ENCODE measurements around the gene MICB. TPM values are rescaled to one million over a fixed set of nuclear protein-coding genes. Genes with fewer than 3 reads are reported as not detected.
"Not testable (repeated sequence)": the region's sequence is repeated elsewhere in the genome, so short reads cannot be mapped to it uniquely, and the experiment has no call there.

The MICB gene
- 10 to 100 TPM in 2 of 3 donors, 1 to 10 TPM in 1; 7.4 to 15.2 (median 10.3) TPM for polyA plus RNA-seq

- Mint-ChIP-seq H3K4me3 (peak within 1 kb of the TSS; percentile 79 to 97 (median 94)), H3K4me1 (peaks cover 65 to 83% of the 10 kb centered on the region in 2 donors), H3K27me3 (ENCODE audit: low read depth in 3 of 3) (peaks cover 0 to 4% (median 3%) of the 10 kb centered on the region in 3 donors), H3K36me3 (no peaks in the 10 kb centered on the region), H3K9me3 (no peaks in the 10 kb centered on the region), H3K27ac (peak within 1 kb of the TSS; percentile 88 to 97 (median 95))
- peak; percentile 78 to 81 (median 78) for DNase-seq
Observed at GRCh38 chr6:31497531-31498476, at the start of gene MICB. Gene MICB, plus strand, starts transcription at chr6:31498145. Its CDS starts 49 bp downstream, at chr6:31498194.

- no peaks in the 10 kb centered on the region for H3K4me1 Mint-ChIP-seq
- DNase-seq = no peak
- peaks cover 0 to 12% (median 3%) of the 10 kb centered on the region in 3 donors for H3K27me3 Mint-ChIP-seq (ENCODE audit: low read depth in 3 of 3)
- H3K27ac Mint-ChIP-seq = no peak overlapping the region
- H3K9me3 Mint-ChIP-seq = peaks cover 0 to 12% (median 7%) of the 10 kb centered on the region in 6 donors
- H3K4me3 Mint-ChIP-seq = no peak overlapping the region
- H3K36me3 Mint-ChIP-seq = peaks cover 0 to 4% (median 4%) of the 10 kb centered on the region in 3 donors
Observed at GRCh38 chr6:31450751-31451150, 47.2 kb upstream of the MICB start.

GRCh38 chr6:31452859-31453258 lies 45.1 kb upstream of the MICB start:
- H3K4me3 Mint-ChIP-seq = no peak overlapping the region
- H3K27ac Mint-ChIP-seq = no peak overlapping the region
- H3K4me1 Mint-ChIP-seq = no peaks in the 10 kb centered on the region
- H3K36me3 Mint-ChIP-seq = peaks cover 0 to 4% (median 4%) of the 10 kb centered on the region in 3 donors
- no peak for DNase-seq
- peaks cover 0 to 5% (median 3%) of the 10 kb centered on the region in 3 donors for H3K27me3 Mint-ChIP-seq (ENCODE audit: low read depth in 3 of 3)
- peaks cover 0 to 12% (median 5%) of the 10 kb centered on the region in 6 donors for H3K9me3 Mint-ChIP-seq

GRCh38 chr6:31453259-31453658 lies 44.7 kb upstream of the MICB start:
- H3K36me3 Mint-ChIP-seq = peaks cover 0 to 4% (median 4%) of the 10 kb centered on the region in 3 donors
- DNase-seq = no peak
- no peak overlapping the region for H3K27ac Mint-ChIP-seq
- peaks cover 0 to 12% (median 5%) of the 10 kb centered on the region in 6 donors for H3K9me3 Mint-ChIP-seq
- no peaks in the 10 kb centered on the region for H3K4me1 Mint-ChIP-seq
- no peak overlapping the region for H3K4me3 Mint-ChIP-seq
- peaks cover 0 to 3% (median under 1%) of the 10 kb centered on the region in 3 donors for H3K27me3 Mint-ChIP-seq (ENCODE audit: low read depth in 3 of 3)

GRCh38 chr6:31459864-31460263 lies 38.1 kb upstream of the MICB start:
- Mint-ChIP-seq H3K4me1 (peaks cover 28 to 29% of the 10 kb centered on the region in 2 donors), H3K36me3 (peaks cover 12 to 16% (median 12%) of the 10 kb centered on the region in 3 donors), H3K27me3 (ENCODE audit: low read depth in 3 of 3) (peaks cover 11 to 25% (median 12%) of the 10 kb centered on the region in 3 donors)
- H3K27ac Mint-ChIP-seq, H3K9me3 Mint-ChIP-seq, H3K4me3 Mint-ChIP-seq, DNase-seq: not testable (repeated sequence)

- H3K4me1 Mint-ChIP-seq = peaks cover 35 to 36% of the 10 kb centered on the region in 2 donors
- H3K27me3 Mint-ChIP-seq (ENCODE audit: low read depth in 3 of 3) = peaks cover 11 to 31% (median 12%) of the 10 kb centered on the region in 3 donors
- peak overlapping the region in 3 of 6 donors; percentile 1 to 52 (median 26) for H3K27ac Mint-ChIP-seq
- H3K4me3 Mint-ChIP-seq = peak overlapping the region in 1 of 5 donors; percentile 15
- H3K9me3 Mint-ChIP-seq = no peaks in the 10 kb centered on the region
- no peak for DNase-seq
- H3K36me3 Mint-ChIP-seq = peaks cover 16 to 22% (median 18%) of the 10 kb centered on the region in 3 donors
Observed at GRCh38 chr6:31460361-31461025, 37.5 kb upstream of the MICB start.

GRCh38 chr6:31462026-31462963 lies 35.6 kb upstream of the MICB start:
- Mint-ChIP-seq H3K27me3 (ENCODE audit: low read depth in 3 of 3) (peaks cover 12 to 34% (median 13%) of the 10 kb centered on the region in 3 donors), H3K36me3 (peaks cover 16 to 24% (median 23%) of the 10 kb centered on the region in 3 donors), H3K9me3 (no peaks in the 10 kb centered on the region), H3K4me1 (peaks cover 53 to 54% of the 10 kb centered on the region in 2 donors), H3K4me3 (peak overlapping the region; percentile 98 to 100 (median 99)), H3K27ac (peak overlapping the region; percentile 99 to 100 (median 99))
- peak in 1 of 3 donors; percentile 9 for DNase-seq

- H3K9me3 Mint-ChIP-seq = no peaks in the 10 kb centered on the region
- H3K4me1 Mint-ChIP-seq = peaks cover 62 to 63% of the 10 kb centered on the region in 2 donors
- peaks cover 16 to 29% (median 27%) of the 10 kb centered on the region in 3 donors for H3K36me3 Mint-ChIP-seq
- DNase-seq = peak; percentile 95 to 97 (median 96)
- H3K4me3 Mint-ChIP-seq = peak overlapping the region; percentile 98 to 100 (median 99)
- H3K27ac Mint-ChIP-seq = peak overlapping the region; percentile 99 to 100 (median 99)
- peaks cover 12 to 35% (median 13%) of the 10 kb centered on the region in 3 donors for H3K27me3 Mint-ChIP-seq (ENCODE audit: low read depth in 3 of 3)
Observed at GRCh38 chr6:31462964-31463870, 34.7 kb upstream of the MICB start.

- peaks cover 75 to 76% of the 10 kb centered on the region in 2 donors for H3K4me1 Mint-ChIP-seq
Observed at GRCh38 chr6:31464252-31465184, 33.4 kb upstream of the MICB start.

GRCh38 chr6:31465185-31465536 lies 32.8 kb upstream of the MICB start:
- Mint-ChIP-seq H3K4me1 (peaks cover 81 to 82% of the 10 kb centered on the region in 2 donors), H3K4me3 (peak overlapping the region; percentile 98 to 100 (median 99)), H3K27me3 (ENCODE audit: low read depth in 3 of 3) (peaks cover 12 to 38% (median 13%) of the 10 kb centered on the region in 3 donors), H3K9me3 (no peaks in the 10 kb centered on the region), H3K36me3 (peaks cover 21 to 29% (median 27%) of the 10 kb centered on the region in 3 donors), H3K27ac (peak overlapping the region; percentile 99 to 100 (median 99))
- DNase-seq = peak; percentile 10 to 20 (median 12)

More at GRCh38 chr6:31464252-31465184, 33.4 kb upstream of the MICB start:
- peak overlapping the region; percentile 98 to 100 (median 99) for H3K4me3 Mint-ChIP-seq
- peaks cover 19 to 29% (median 27%) of the 10 kb centered on the region in 3 donors for H3K36me3 Mint-ChIP-seq
- H3K27me3 Mint-ChIP-seq (ENCODE audit: low read depth in 3 of 3) = peaks cover 12 to 35% (median 13%) of the 10 kb centered on the region in 3 donors
- DNase-seq = peak; percentile 10 to 19 (median 17)
- peak overlapping the region; percentile 99 to 100 (median 99) for H3K27ac Mint-ChIP-seq
- no peaks in the 10 kb centered on the region for H3K9me3 Mint-ChIP-seq

GRCh38 chr6:31465718-31466117 lies 32.2 kb upstream of the MICB start:
- Mint-ChIP-seq H3K4me3 (peak overlapping the region; percentile 98 to 100 (median 99)), H3K4me1 (peaks cover 87 to 88% of the 10 kb centered on the region in 2 donors)

More at GRCh38 chr6:31465718-31466117, 32.2 kb upstream of the MICB start:
- peaks cover 21 to 29% (median 27%) of the 10 kb centered on the region in 3 donors for H3K36me3 Mint-ChIP-seq
- no peaks in the 10 kb centered on the region for H3K9me3 Mint-ChIP-seq
- H3K27ac Mint-ChIP-seq = peak overlapping the region; percentile 99 to 100 (median 99)
- peak; percentile 23 to 40 (median 25) for DNase-seq
- peaks cover 12 to 38% (median 13%) of the 10 kb centered on the region in 3 donors for H3K27me3 Mint-ChIP-seq (ENCODE audit: low read depth in 3 of 3)

All from immature natural killer cell (primary cell).